ENCODE results near the gene ZSWIM4. TPM values are rescaled to one million over a fixed set of nuclear protein-coding genes. Genes with fewer than 3 reads are reported as not detected.

The ZSWIM4 gene
- total RNA-seq, 1 donor from 2014 or later = 9.5 TPM

- peak; percentile 35 for TF ChIP-seq CTCF (IDR thresholded peaks at IDR 0.05)
- H3K9me3 Mint-ChIP-seq (ENCODE audit: low read depth) = no peaks in the 10 kb centered on the region
- H3K27ac Mint-ChIP-seq (ENCODE audit: unreplicated experiment) = peak overlapping the region; percentile 98
- H3K4me1 Mint-ChIP-seq (ENCODE audit: low read depth) = peaks cover 54% of the 10 kb centered on the region
- peak overlapping the region; percentile 97 for H3K4me3 Mint-ChIP-seq (ENCODE audit: unreplicated experiment)
- no peak for DNase-seq (ENCODE audit: low spot score)
- H3K27me3 Mint-ChIP-seq (ENCODE audit: low read depth) = no peaks in the 10 kb centered on the region
- H3K36me3 Mint-ChIP-seq (ENCODE audit: low read depth) = peaks cover 31% of the 10 kb centered on the region
Measured at GRCh38 chr19:13839130-13839937, 44.1 kb downstream of the ZSWIM4 start.

- Mint-ChIP-seq H3K4me3 (ENCODE audit: unreplicated experiment) (peak overlapping the region; percentile 97), H3K9me3 (ENCODE audit: low read depth) (no peaks in the 10 kb centered on the region), H3K4me1 (ENCODE audit: low read depth) (peaks cover 52% of the 10 kb centered on the region), H3K27me3 (ENCODE audit: low read depth) (no peaks in the 10 kb centered on the region), H3K27ac (ENCODE audit: unreplicated experiment) (peak overlapping the region; percentile 98), H3K36me3 (ENCODE audit: low read depth) (peaks cover 29% of the 10 kb centered on the region)
- no peak for DNase-seq (ENCODE audit: low spot score)
- TF ChIP-seq CTCF (IDR thresholded peaks at IDR 0.05) = no peak
Measured at GRCh38 chr19:13839938-13840304, 44.7 kb downstream of the ZSWIM4 start.

GRCh38 chr19:13840305-13841085, 45.3 kb downstream of the ZSWIM4 start:
- H3K27ac Mint-ChIP-seq (ENCODE audit: unreplicated experiment) = peak overlapping the region; percentile 98

GRCh38 chr19:13841086-13841961, 46.1 kb downstream of the ZSWIM4 start:
- Mint-ChIP-seq H3K9me3 (ENCODE audit: low read depth) (no peaks in the 10 kb centered on the region), H3K27ac (ENCODE audit: unreplicated experiment) (peak overlapping the region; percentile 98)
- peak; percentile 94 for DNase-seq (ENCODE audit: low spot score)

More at GRCh38 chr19:13840305-13841085, 45.3 kb downstream of the ZSWIM4 start:
- peak; percentile 95 for DNase-seq (ENCODE audit: low spot score)
- Mint-ChIP-seq H3K9me3 (ENCODE audit: low read depth) (no peaks in the 10 kb centered on the region), H3K4me3 (ENCODE audit: unreplicated experiment) (peak overlapping the region; percentile 97), H3K4me1 (ENCODE audit: low read depth) (peaks cover 47% of the 10 kb centered on the region), H3K27me3 (ENCODE audit: low read depth) (no peaks in the 10 kb centered on the region), H3K36me3 (ENCODE audit: low read depth) (peaks cover 27% of the 10 kb centered on the region)
- no peak for TF ChIP-seq CTCF (IDR thresholded peaks at IDR 0.05)

More at GRCh38 chr19:13841086-13841961, 46.1 kb downstream of the ZSWIM4 start:
- no peak for TF ChIP-seq CTCF (IDR thresholded peaks at IDR 0.05)
- Mint-ChIP-seq H3K4me3 (ENCODE audit: unreplicated experiment) (peak overlapping the region; percentile 97), H3K4me1 (ENCODE audit: low read depth) (peaks cover 45% of the 10 kb centered on the region), H3K27me3 (ENCODE audit: low read depth) (no peaks in the 10 kb centered on the region), H3K36me3 (ENCODE audit: low read depth) (peaks cover 24% of the 10 kb centered on the region)
